Stimulated activated naive CD4-positive, alpha-beta T cell (primary cell): Measurements from ENCODE around the gene GDF10.

Experiments
- DNase-seq, 6 experiments: peaks; one replicate each; lab custom pipeline; 2025; lab: John Stamatoyannopoulos, UW

GDF10 gene

GRCh38 chr10:47354165-47354564 is 54.2 kb downstream of the GDF10 start:
- DNase-seq = no peak

- no peak for DNase-seq
Measured at GRCh38 chr10:47354900-47355299, 54.9 kb downstream of the GDF10 start.

GRCh38 chr10:47356708-47357107 is 56.7 kb downstream of the GDF10 start:
- no peak for DNase-seq

GRCh38 chr10:47357131-47357582 is 57.2 kb downstream of the GDF10 start:
- DNase-seq = no peak

GRCh38 chr10:47357911-47358310 is 57.9 kb downstream of the GDF10 start:
- no peak for DNase-seq

- DNase-seq = no peak
Measured at GRCh38 chr10:47358457-47358856, 58.5 kb downstream of the GDF10 start.

GRCh38 chr10:47359101-47359500 is 59.1 kb downstream of the GDF10 start:
- DNase-seq = no peak

- no peak for DNase-seq
Measured at GRCh38 chr10:47359626-47360418, 59.8 kb downstream of the GDF10 start.

GRCh38 chr10:47360419-47361040 is 60.5 kb downstream of the GDF10 start:
- DNase-seq = no peak

- no peak for DNase-seq
Measured at GRCh38 chr10:47361293-47361692, 61.3 kb downstream of the GDF10 start.

GRCh38 chr10:47362199-47362598 is 62.2 kb downstream of the GDF10 start:
- DNase-seq = no peak
